CD4-positive, alpha-beta T cell treated with Interleukin-6 at 100 ng/mL for 8 hours (primary cell): ENCODE measurements around the gene OR10H2.
"Not testable (repeated sequence)": the region's sequence is repeated elsewhere in the genome, so short reads cannot be mapped to it uniquely, and the experiment has no call there.

Experiments used
- DNase-seq: peaks from one replicate; pipeline ENCODE4 v3.0.0-alpha.2; 2020; ENCODE audit warnings: mixed read lengths, low spot score

The OR10H2 gene

DNA sequence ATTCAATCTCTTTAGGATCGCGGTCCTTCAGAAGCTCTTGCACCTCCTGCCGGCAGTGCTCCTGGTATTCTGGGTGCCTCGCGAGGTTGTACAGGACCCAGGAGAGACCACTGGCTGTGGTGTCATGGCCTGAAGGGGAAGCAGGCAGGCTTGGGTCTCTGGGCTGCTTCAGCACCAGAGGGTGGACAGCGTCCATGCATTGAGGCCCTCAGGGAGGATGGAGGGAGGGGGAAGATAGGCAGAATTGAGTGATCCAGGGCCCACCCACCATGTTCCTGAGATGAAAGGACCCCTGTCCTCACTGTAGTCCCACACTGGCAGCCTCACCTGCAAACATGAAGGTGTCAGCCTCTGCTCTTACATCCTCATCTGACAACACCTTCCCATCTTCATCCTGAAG, 41.8 kb downstream of the OR10H2 start:
- DNase-seq: no peak

DNA sequence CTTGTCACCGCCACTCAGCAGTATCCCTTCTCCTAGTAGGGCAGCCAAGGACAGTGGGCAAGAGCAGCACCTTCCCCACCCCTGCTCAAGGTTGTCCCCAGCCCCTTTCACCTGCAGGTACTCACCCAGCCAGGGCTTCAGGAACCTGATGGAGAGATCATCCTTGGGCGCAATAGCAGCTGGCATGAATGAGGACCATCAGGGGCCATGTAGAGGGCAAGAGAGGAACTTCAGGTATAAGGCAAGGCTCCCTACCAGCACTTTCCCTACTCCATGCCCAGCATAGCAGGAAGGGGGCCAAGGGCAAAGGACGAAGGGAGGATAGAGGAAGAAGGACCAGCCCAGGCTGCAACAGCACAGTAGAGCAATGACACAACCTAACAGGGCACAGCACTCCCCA, 46.3 kb downstream of the OR10H2 start:
- not testable (repeated sequence) for DNase-seq

DNA sequence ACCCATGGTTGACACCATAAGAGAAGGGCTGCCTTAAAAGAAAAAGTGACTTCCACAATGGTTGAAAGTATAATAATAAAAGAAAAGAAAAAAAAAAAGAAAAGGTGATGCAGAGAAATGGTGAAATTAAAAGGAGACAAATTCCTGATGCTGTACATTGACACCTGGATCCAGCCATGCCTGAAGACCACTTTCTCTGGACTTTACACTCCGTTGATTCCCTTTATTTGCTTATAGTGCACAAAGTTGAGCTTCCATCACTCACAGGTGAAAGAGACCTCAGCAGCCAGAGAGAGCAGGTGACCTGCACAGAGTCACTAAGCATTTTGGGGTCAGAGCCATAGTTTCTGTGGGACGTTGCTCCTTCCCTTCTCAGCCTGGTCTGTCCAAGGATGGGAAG, 47.4 kb downstream of the OR10H2 start:
- no peak for DNase-seq

DNA sequence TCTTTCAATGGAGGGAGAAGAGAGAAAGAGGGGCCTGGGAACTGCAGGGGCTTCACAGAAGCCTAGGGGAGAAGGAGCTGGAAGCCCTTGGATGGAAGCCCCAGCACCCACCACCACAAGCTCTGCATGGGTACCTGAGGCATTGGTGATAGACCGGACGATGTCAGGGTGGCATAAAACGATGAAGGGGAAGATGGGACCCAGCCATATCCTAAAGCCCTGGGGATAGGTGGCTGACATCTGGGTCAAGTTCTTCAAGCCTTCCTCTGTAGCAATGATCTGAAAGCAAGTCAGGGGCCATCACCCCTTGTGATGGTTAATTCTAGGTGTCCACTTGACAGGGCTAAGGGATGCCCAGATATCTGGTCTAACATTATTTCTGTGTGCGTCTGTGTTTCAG, 48.4 kb downstream of the OR10H2 start:
- no peak for DNase-seq

DNA sequence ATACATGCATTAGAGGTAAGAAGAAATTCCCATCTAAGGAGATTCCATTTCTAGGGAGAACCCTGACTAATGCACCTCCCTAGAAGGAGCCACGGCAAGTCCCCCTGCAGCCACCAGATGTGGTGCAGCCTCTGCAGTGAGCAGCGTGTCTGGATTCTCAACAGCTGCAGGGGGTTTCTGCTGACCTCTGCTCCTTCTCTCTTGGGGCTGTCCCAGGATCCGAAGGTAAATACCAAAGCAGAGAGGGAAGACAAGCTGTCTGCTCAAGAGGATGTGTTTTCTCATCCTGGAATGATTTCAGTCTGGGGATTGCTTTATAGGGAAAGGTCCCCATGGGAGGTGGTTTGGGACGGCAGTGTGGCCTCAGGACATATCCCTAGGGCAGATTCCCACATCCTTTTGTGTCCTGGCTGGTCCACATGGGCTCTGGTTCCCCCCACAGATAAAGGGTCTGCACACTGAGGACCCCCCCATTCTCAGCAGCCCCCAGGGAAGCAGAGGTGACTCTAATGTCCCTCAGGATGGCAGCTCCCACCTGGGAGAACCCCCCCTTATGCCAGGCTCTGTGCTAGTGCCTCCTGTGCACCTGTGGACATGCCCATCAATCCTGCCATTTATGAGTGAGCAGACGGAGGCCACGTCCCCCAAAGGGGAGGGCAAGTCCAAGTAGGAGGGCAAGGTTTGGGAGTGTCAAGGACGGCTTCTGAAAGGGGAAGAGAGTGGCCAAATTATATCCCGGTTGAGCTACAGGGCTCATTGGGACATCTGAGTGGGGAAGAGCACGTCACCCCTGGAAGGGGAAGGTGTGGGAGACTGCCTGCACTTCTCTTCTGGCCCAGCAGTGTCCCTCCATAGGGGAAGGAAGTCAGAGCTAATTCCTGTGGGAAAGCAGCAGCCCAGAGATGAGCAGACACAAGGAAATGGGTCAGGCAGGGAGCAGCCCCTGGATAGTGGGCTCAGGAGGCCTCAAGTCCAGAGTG, 49.5 kb downstream of the OR10H2 start:
- DNase-seq: no peak
